K562 (cell line): ENCODE data around the gene PRR15. TPM values are rescaled to one million over a fixed set of nuclear protein-coding genes. Genes with fewer than 3 reads are reported as not detected.
"Not testable (repeated sequence)": the region's sequence is repeated elsewhere in the genome, so short reads cannot be mapped to it uniquely, and the experiment has no call there.

Experiments
- ATAC-seq: fragments of 200-7000 bp; cut with Tn5 transposase; 3 replicates; pipeline ENCODE4 v1.9.1; 2020; ENCODE audit warnings: moderate library complexity
- BruUV-seq: library from RNA; stranded (reverse); fragments of 400-500 nt; replicated peaks from 2 replicates; lab custom pipeline; 2021; lab: Mats Ljungman, UMichigan
- CTCF ChIA-PET: fragments of 300-600 bp; formaldehyde crosslinking; extraction: SDS; loops from one replicate; lab custom pipeline; 2021; ENCODE audit warnings: low intra/inter-chr PET ratio; lab: Yijun Ruan, JAX
- POLR2A ChIA-PET: fragments of 300-600, 350-650 bp; sonication (Branson Sonifier 250); formaldehyde crosslinking; extraction: SDS; loops from one replicate; lab custom pipeline; 2021; ENCODE audit warnings: antibody characterized with exemption, inconsistent platforms; lab: Yijun Ruan, JAX
- DNase-seq, 4 experiments: peaks; one replicate each; pipeline versions ENCODE4 v3.0.0 to v3.0.0-alpha.2; 2011 to 2018; ENCODE audit warnings: low spot score in 3 of 4, mixed read lengths in 3 of 4; ENCODE audit errors: extremely low read depth in 1 of 4
- FAIRE-seq: peaks from 2 replicates; lab custom pipeline; 2011; peaks lifted over from hg19 to GRCh38; lab: Jason Lieb, UNC
- H2AFZ ChIP-seq: 2 replicates; pipeline ENCODE4 v1.6.0; 2011; ENCODE audit warnings: low read depth, low read length, control low read depth, inconsistent platforms
- H3K27ac ChIP-seq: fragments of 200-600 bp; 3 replicates; pipeline ENCODE4 v1.8.0; 2011; ENCODE audit warnings: low read depth, mild to moderate bottlenecking, control low read depth, inconsistent platforms, low read length, moderate library complexity, mixed read lengths; ENCODE audit errors: extremely low read depth
- H3K27me3 ChIP-seq, 2 experiments: fragments of 300-600 bp in 1 of 2; 2 replicates in 1 of 2; 3 replicates in 1 of 2; pipeline versions ENCODE4 v1.6.0 to v1.8.0; 2011; ENCODE audit warnings: inconsistent platforms in 2 of 2, low read length in 2 of 2, mild to moderate bottlenecking in 1 of 2, mixed read lengths in 1 of 2, moderate library complexity in 1 of 2; ENCODE audit not compliant: control insufficient read depth in 2 of 2, insufficient read depth in 2 of 2
- H3K36me3 ChIP-seq: fragments of 300-600 bp; 3 replicates; pipeline ENCODE4 v1.8.0; 2011; ENCODE audit warnings: mild to moderate bottlenecking, low read length, inconsistent platforms; ENCODE audit not compliant: control insufficient read depth, insufficient read depth
- H3K4me1 ChIP-seq, 2 experiments: fragments of 200-600 bp in 1 of 2; replicated peaks in 1 of 2; 2 replicates in 1 of 2; 3 replicates in 1 of 2; pipeline versions ENCODE4 v1.5.1 to v1.8.0; 2011; ENCODE audit warnings: inconsistent platforms in 2 of 2, low read length in 2 of 2, mild to moderate bottlenecking in 1 of 2, mixed read lengths in 1 of 2, moderate library complexity in 1 of 2; ENCODE audit not compliant: control insufficient read depth in 2 of 2, insufficient read depth in 2 of 2
- H3K4me2 ChIP-seq: 2 replicates; pipeline ENCODE4 v1.6.1; 2011; ENCODE audit warnings: low read length, control low read depth, inconsistent platforms, mixed read lengths; ENCODE audit not compliant: insufficient read depth
- H3K4me3 ChIP-seq: fragments of 200-600 bp; sonication (generic), shearing (Covaris generic); 2 replicates; pipeline ENCODE4 v1.5.1; 2016; ENCODE audit warnings: control low read depth, inconsistent platforms
- H3K79me2 ChIP-seq: fragments of 200-600 bp; 3 replicates; pipeline ENCODE4 v1.8.0; 2011; ENCODE audit warnings: low read length, inconsistent platforms; ENCODE audit not compliant: control insufficient read depth, insufficient read depth
- H3K9ac ChIP-seq, 2 experiments: 2 replicates each; pipeline versions ENCODE4 v1.6.0 to v1.6.1; 2011; ENCODE audit warnings: low read depth in 2 of 2, low read length in 2 of 2, control low read depth in 1 of 2, inconsistent platforms in 1 of 2, mild to moderate bottlenecking in 1 of 2, mixed read lengths in 1 of 2; ENCODE audit not compliant: insufficient read depth in 1 of 2
- H3K9me1 ChIP-seq: one replicate; pipeline ENCODE4 v1.6.0; 2011; ENCODE audit warnings: inconsistent platforms, mild to moderate bottlenecking, low read length, moderate library complexity; ENCODE audit not compliant: control insufficient read depth, insufficient read depth
- H3K9me3 ChIP-seq: replicated peaks from 2 replicates; pipeline ENCODE4 v1.5.1; 2011; ENCODE audit warnings: low read depth, low read length, inconsistent platforms; ENCODE audit not compliant: control insufficient read depth, insufficient read depth
- H4K20me1 ChIP-seq: replicated peaks from 2 replicates; pipeline ENCODE4 v1.6.1; 2011; ENCODE audit warnings: low read length, inconsistent platforms, mixed read lengths; ENCODE audit not compliant: control insufficient read depth, insufficient read depth
- CLOCK ChIP-seq: fragments of 250-450 bp; sonication (Bioruptor Pico); IDR thresholded peaks from 2 replicates; pipeline ENCODE4 v1.4.0; 2020; ENCODE audit warnings: mild to moderate bottlenecking, moderate library complexity, borderline replicate concordance
- WGBS: fragments of 100-300 bp; shearing (Covaris generic); methylation state at CpG from one replicate; pipeline ENCODE4 v1.1.6; 2016; ENCODE audit warnings: low coverage, mixed read lengths; ENCODE audit not compliant: insufficient coverage; ENCODE audit errors: missing lambda C conversion rate; 5-methylcytosine and 5-hydroxymethylcytosine counted together
- in situ Hi-C: fragments of 300-500 bp; cut with MboI; formaldehyde crosslinking; loops from 4 replicates; pipeline ENCODE4 v1.15.0; 2018; ENCODE audit warnings: inconsistent platforms, mixed read lengths
- intact Hi-C: fragments of 100-400 bp; cut with micrococcal nuclease; formaldehyde crosslinking; loops from 2 replicates; pipeline ENCODE4 v1.14.2; 2022
- polyA plus RNA-seq, 8 experiments: library from polyadenylated mRNA; depleted of rRNA in 4 of 8; stranded (reverse) in 5 of 8; unstranded in 3 of 8; fragments of >200 nt; fragmentation: Nextera tagmentation in 2 of 8; fragmentation: Illumina TruSeq in 1 of 8; extraction: Ambion mirVana in 2 of 8; extraction: Trizol in 1 of 8; gene quantifications; 2 replicates each; pipeline versions ENCODE4 v1.2.1 to v1.2.3, GENCODE V29; 2011 to 2014; ENCODE audit warnings: inconsistent platforms in 1 of 8, missing spikeins in 1 of 8
- total RNA-seq, 7 experiments: library from RNA; depleted of rRNA in 6 of 7; stranded (reverse); fragments of >200 nt in 6 of 7; fragmentation: Illumina TruSeq in 2 of 7; extraction: Trizol in 2 of 7; gene quantifications; 2 replicates each; pipeline versions ENCODE4 v1.2.1 to v1.2.3, GENCODE V29; 2011 to 2021; ENCODE audit warnings: low replicate concordance in 1 of 7

The PRR15 gene
- total and polyA plus RNA-seq, 9 of the 15 experiments (the other 6 are each of a cell fraction or from before 2014, with no cell fraction given) = not detected

- TF ChIP-seq CLOCK (CRISPR knock-in tag) = no peak
These were observed 36.0 kb upstream of the PRR15 start (continued) for GRCh38 chr7:29527505-29528108.

GRCh38 chr7:29528526-29528925 lies 35.1 kb upstream of the PRR15 start:
- H3K4me2 ChIP-seq, H3K36me3 ChIP-seq, H3K79me2 ChIP-seq, H3K4me1 ChIP-seq, H3K9me1 ChIP-seq, BruUV-seq, H4K20me1 ChIP-seq, H3K27me3 ChIP-seq, POLR2A ChIA-PET, FAIRE-seq, H3K4me3 ChIP-seq, H3K9ac ChIP-seq, ATAC-seq, in situ Hi-C loops, intact Hi-C loops, CTCF ChIA-PET, H3K9me3 ChIP-seq, DNase-seq, H2AFZ ChIP-seq, H3K27ac ChIP-seq: not testable (repeated sequence)
- 4% methylated on average over 6 of the region's 7 CpGs for WGBS
